HCT116 (cell line): Measurements from ENCODE around the gene C14orf132. TPM values are rescaled to one million over a fixed set of nuclear protein-coding genes. Genes with fewer than 3 reads are reported as not detected.

ENCODE experiments used
- ATAC-seq: fragments of 200-7000 bp; cut with Tn5 transposase; 2 replicates; pipeline ENCODE4 v1.9.1; 2020; ENCODE audit warnings: mild to moderate bottlenecking, moderate library complexity
- BruUV-seq: library from RNA; stranded (reverse); fragments of 400-500 nt; replicated peaks from 2 replicates; lab custom pipeline; 2021; lab: Mats Ljungman, UMichigan
- CTCF ChIA-PET: fragments of 300-600 bp; sonication (Branson Sonifier 250); formaldehyde crosslinking; loops from one replicate; lab custom pipeline; 2021; ENCODE audit warnings: antibody characterized with exemption; lab: Charles Lee
- POLR2A ChIA-PET: fragments of 300-600, 350-600 bp; sonication (Branson Sonifier 250); formaldehyde crosslinking; loops from one replicate; lab custom pipeline; 2021; ENCODE audit warnings: antibody characterized with exemption; lab: Charles Lee
- RAD21 ChIA-PET, 2 experiments: fragments of 300-600 bp; sonication (Branson Sonifier 250); formaldehyde crosslinking; loops; one replicate each; lab custom pipeline; 2023; ENCODE audit warnings: low total read pairs in 2 of 2; ENCODE audit not compliant: uncharacterized antibody in 2 of 2, unreplicated experiment in 2 of 2, low non-redundant PET in 1 of 2; lab: Charles Lee
- DNase-seq: peaks from one replicate; pipeline ENCODE4 v3.0.0-alpha.2; 2010; ENCODE audit warnings: low read depth, low spot score
- H2AFZ ChIP-seq: fragments of 200-600 bp; shearing (Covaris generic), sonication (generic); 2 replicates; pipeline ENCODE4 v1.6.1; 2017; ENCODE audit warnings: low read depth, mixed run types, mixed read lengths, antibody characterized with exemption, low read length; ENCODE audit not compliant: poor library complexity, severe bottlenecking
- H3K27ac ChIP-seq: 2 replicates; pipeline ENCODE4 v1.5.1; 2012; ENCODE audit warnings: low read depth, low read length
- H3K27me3 ChIP-seq: fragments of 200-600 bp; sonication (generic); 2 replicates; pipeline ENCODE4 v1.6.1; 2016; ENCODE audit warnings: mixed run types, low read length, mixed read lengths; ENCODE audit not compliant: insufficient read depth
- H3K36me3 ChIP-seq, 2 experiments: fragments of 200-500 bp in 1 of 2; fragments of 200-600 bp in 1 of 2; sonication (Bioruptor generic) in 1 of 2; sonication (generic) in 1 of 2; 2 replicates each; pipeline versions ENCODE4 v1.5.1 to v1.6.1; 2014 to 2016; ENCODE audit warnings: low read length in 2 of 2, inconsistent platforms in 1 of 2, mixed read lengths in 1 of 2, mixed run types in 1 of 2; ENCODE audit not compliant: insufficient read depth in 2 of 2, control insufficient read depth in 1 of 2
- H3K4me1 ChIP-seq, 2 experiments: fragments of 200-600 bp in 1 of 2; sonication (generic) in 1 of 2; 2 replicates each; pipeline versions ENCODE4 v1.5.1 to v1.6.1; 2012 to 2017; ENCODE audit warnings: low read length in 2 of 2, inconsistent platforms in 1 of 2, mild to moderate bottlenecking in 1 of 2, mixed read lengths in 1 of 2, mixed run types in 1 of 2, moderate library complexity in 1 of 2; ENCODE audit not compliant: insufficient read depth in 2 of 2, control insufficient read depth in 1 of 2
- H3K4me2 ChIP-seq: fragments of 200-600 bp; sonication (generic); 2 replicates; pipeline ENCODE4 v1.6.1; 2017; ENCODE audit warnings: mixed run types, low read length, mixed read lengths
- H3K4me3 ChIP-seq, 2 experiments: fragments of 200-600 bp in 1 of 2; sonication (generic) in 1 of 2; replicated peaks in 1 of 2; 2 replicates each; pipeline ENCODE4 v1.5.1; 2011 to 2016; ENCODE audit warnings: low read length in 2 of 2, control low read depth in 1 of 2, low read depth in 1 of 2, mild to moderate bottlenecking in 1 of 2, mixed read lengths in 1 of 2, mixed run types in 1 of 2
- H3K79me2 ChIP-seq: fragments of 200-600 bp; sonication (generic); 2 replicates; pipeline ENCODE4 v1.6.1; 2017; ENCODE audit warnings: mild to moderate bottlenecking, mixed run types, low read length, moderate library complexity, mixed read lengths; ENCODE audit not compliant: insufficient read depth
- H3K9ac ChIP-seq: fragments of 200-600 bp; sonication (generic); 2 replicates; pipeline ENCODE4 v1.6.1; 2016; ENCODE audit warnings: low read length, mixed read lengths
- H3K9me2 ChIP-seq: fragments of 200-600 bp; sonication (generic), shearing (Covaris generic); 2 replicates; pipeline ENCODE4 v1.6.1; 2017; ENCODE audit warnings: mixed run types, mild to moderate bottlenecking, moderate library complexity; ENCODE audit not compliant: insufficient read depth
- H3K9me3 ChIP-seq, 2 experiments: fragments of 200-500 bp in 1 of 2; fragments of 200-600 bp in 1 of 2; sonication (Bioruptor generic) in 1 of 2; sonication (generic) in 1 of 2; 2 replicates each; pipeline ENCODE4 v1.6.1; 2014 to 2017; ENCODE audit warnings: low read length in 2 of 2, mixed read lengths in 2 of 2, inconsistent platforms in 1 of 2, low read depth in 1 of 2, mild to moderate bottlenecking in 1 of 2, mixed run types in 1 of 2, moderate library complexity in 1 of 2; ENCODE audit not compliant: control insufficient read depth in 1 of 2, insufficient read depth in 1 of 2
- H4K20me1 ChIP-seq: fragments of 200-600 bp; sonication (generic), shearing (Covaris generic); 2 replicates; pipeline ENCODE4 v1.6.1; 2017; ENCODE audit warnings: mixed run types, mild to moderate bottlenecking, moderate library complexity; ENCODE audit not compliant: insufficient read depth
- ATF3 ChIP-seq: IDR thresholded peaks from 2 replicates; pipeline ENCODE4 v1.6.1; 2012
- CBX3 ChIP-seq: IDR thresholded peaks from 2 replicates; pipeline ENCODE4 v1.6.1; 2012; ENCODE audit warnings: low read depth
- EGR1 ChIP-seq: IDR thresholded peaks from 2 replicates; pipeline ENCODE4 v1.6.1; 2012; ENCODE audit warnings: low read depth
- ELF1 ChIP-seq: IDR thresholded peaks from 2 replicates; pipeline ENCODE4 v1.6.1; 2012; ENCODE audit warnings: low read depth, borderline replicate concordance
- EZH2 ChIP-seq: fragments of 200-600 bp; sonication (generic); IDR thresholded peaks from 2 replicates; pipeline ENCODE4 v1.6.1; 2017; ENCODE audit warnings: antibody characterized with exemption, mixed run types
- FOSL1 ChIP-seq: IDR thresholded peaks from 2 replicates; pipeline ENCODE4 v1.6.1; 2012; ENCODE audit warnings: low read depth
- SIN3A ChIP-seq: IDR thresholded peaks from 2 replicates; pipeline ENCODE4 v1.6.1; 2012; ENCODE audit warnings: low read depth
- SP1 ChIP-seq: IDR thresholded peaks from 2 replicates; pipeline ENCODE4 v1.6.1; 2012; ENCODE audit warnings: low read depth
- SRF ChIP-seq: IDR thresholded peaks from 2 replicates; pipeline ENCODE4 v1.6.1; 2012; ENCODE audit warnings: low read depth
- ZBTB33 ChIP-seq: IDR thresholded peaks from 2 replicates; pipeline ENCODE4 v1.6.1; 2011; ENCODE audit warnings: mild to moderate bottlenecking, low read length, moderate library complexity; ENCODE audit not compliant: insufficient replicate concordance; ENCODE audit errors: extremely low read depth
- intact Hi-C: fragments of 100-400 bp; cut with micrococcal nuclease; formaldehyde crosslinking; loops from 2 replicates; pipeline ENCODE4 v1.10.0; 2022
- total RNA-seq: library from RNA; stranded (reverse); gene quantifications from one replicate; pipeline ENCODE4 v1.2.1, GENCODE V29; 2021; ENCODE audit not compliant: unreplicated experiment

Gene C14orf132
- total RNA-seq, 1 experiment from 2014 or later: 3.4 TPM

GRCh38 chr14:96095058-96095457, 55.9 kb downstream of the C14orf132 start:
- POLR2A ChIA-PET: no interaction called here
- H3K9me3 ChIP-seq: no peaks in the 10 kb centered on the region
- H3K36me3 ChIP-seq: no peaks in the 10 kb centered on the region
- H3K79me2 ChIP-seq: no peaks in the 10 kb centered on the region
- ATAC-seq: no peak
- DNase-seq: no peak
- no peak overlapping the region for H3K4me2 ChIP-seq
- H4K20me1 ChIP-seq: no peaks in the 10 kb centered on the region
- no peak overlapping the region for H3K27ac ChIP-seq
- CTCF ChIA-PET: interaction anchor here (0.8 to 1.6 kb wide), 2 partner anchors 12 to 96 kb away, joined by 3 to 4 read pairs; no protein-coding TSS in a partner anchor
- BruUV-seq: no TSS peak
- TF ChIP-seq ELF1 (no peak), CBX3 (no peak), SP1 (no peak), SRF (no peak), SIN3A (no peak), ATF3 (no peak), EGR1 (no peak), FOSL1 (no peak), ZBTB33 (no peak), EZH2 (no peak)
- H2AFZ ChIP-seq: no peak overlapping the region
- RAD21 ChIA-PET: no interaction called here
- no peak overlapping the region for H3K9ac ChIP-seq
- H3K27me3 ChIP-seq: no peaks in the 10 kb centered on the region
- peaks cover 3 to 4% of the 10 kb centered on the region in 2 experiments; a peak in 1 of 4 replicates for H3K4me1 ChIP-seq
- H3K4me3 ChIP-seq: no peak overlapping the region
- H3K9me2 ChIP-seq: no peaks in the 10 kb centered on the region
- intact Hi-C loops: no loop called here
